ENCODE results near the gene LRRTM2.

- no peak for TF ChIP-seq CTCF (IDR thresholded peaks at IDR 0.05)
- no peak for TF ChIP-seq POLR2A (IDR thresholded peaks at IDR 0.05)
Observed at GRCh38 chr5:138850865-138851435, 24.2 kb downstream of the LRRTM2 start.

Measured in body of pancreas (tissue), 4 donors.